DOHH2 (cell line): ENCODE measurements around the gene SEMA5A.

Experiments
- H3F3A ChIP-seq: fragments of 200-600 bp; sonication (generic), shearing (Covaris generic); 2 replicates; pipeline ENCODE4 v1.6.0; 2016; ENCODE audit warnings: antibody characterized with exemption, mild to moderate bottlenecking; ENCODE audit not compliant: control insufficient read depth, insufficient read depth
- H3K27ac ChIP-seq: fragments of 200-600 bp; sonication (generic); 2 replicates; pipeline ENCODE4 v1.5.1; 2014; ENCODE audit warnings: low read depth, mild to moderate bottlenecking, low read length, moderate library complexity
- H3K27me3 ChIP-seq: fragments of 200-600 bp; sonication (generic); 2 replicates; pipeline ENCODE4 v1.6.1; 2014; ENCODE audit warnings: mild to moderate bottlenecking, low read length, mixed read lengths; ENCODE audit not compliant: control insufficient read depth
- H3K36me3 ChIP-seq: fragments of 200-600 bp; sonication (generic); 2 replicates; pipeline ENCODE4 v1.6.1; 2014; ENCODE audit warnings: mild to moderate bottlenecking, low read length, moderate library complexity, mixed read lengths; ENCODE audit not compliant: control insufficient read depth
- H3K4me1 ChIP-seq: fragments of 200-600 bp; sonication (generic); 2 replicates; pipeline ENCODE4 v1.6.1; 2014; ENCODE audit warnings: mild to moderate bottlenecking, low read length, mixed read lengths; ENCODE audit not compliant: control insufficient read depth
- H3K4me2 ChIP-seq: fragments of 200-600 bp; sonication (generic); 2 replicates; pipeline ENCODE4 v1.6.0; 2014; ENCODE audit warnings: mild to moderate bottlenecking, low read length, moderate library complexity
- H3K4me3 ChIP-seq: fragments of 200-600 bp; sonication (generic); 2 replicates; pipeline ENCODE4 v1.5.1; 2014; ENCODE audit warnings: mild to moderate bottlenecking, low read length, mixed read lengths
- H3K79me2 ChIP-seq: fragments of 200-600 bp; sonication (generic); 2 replicates; pipeline ENCODE4 v1.6.1; 2014; ENCODE audit warnings: mild to moderate bottlenecking, low read length, mixed read lengths; ENCODE audit not compliant: control insufficient read depth
- H3K9me2 ChIP-seq: fragments of 200-600 bp; sonication (generic); replicated peaks from 2 replicates; pipeline ENCODE4 v1.6.1; 2014; ENCODE audit warnings: mild to moderate bottlenecking, low read length, mixed read lengths; ENCODE audit not compliant: control insufficient read depth
- H3K9me3 ChIP-seq: fragments of 200-600 bp; sonication (generic); 2 replicates; pipeline ENCODE4 v1.6.1; 2014; ENCODE audit warnings: antibody characterized with exemption, low read length, mixed read lengths; ENCODE audit not compliant: control insufficient read depth, insufficient read depth
- H4K20me1 ChIP-seq: fragments of 200-600 bp; sonication (generic); 2 replicates; pipeline ENCODE4 v1.6.0; 2014; ENCODE audit warnings: low read depth, mild to moderate bottlenecking, antibody characterized with exemption, low read length, moderate library complexity; ENCODE audit not compliant: control insufficient read depth, insufficient read depth
- CTCF ChIP-seq: fragments of 200-600 bp; sonication (generic); IDR thresholded peaks from one replicate; pipeline ENCODE4 v1.5.1; 2014; ENCODE audit warnings: antibody characterized with exemption, mild to moderate bottlenecking, low read depth, low read length; ENCODE audit not compliant: poor library complexity, severe bottlenecking
- EZH2phosphoT487 ChIP-seq: fragments of 200-600 bp; sonication (generic); IDR thresholded peaks from 2 replicates; pipeline ENCODE4 v1.6.1; 2017; ENCODE audit warnings: borderline replicate concordance, mild to moderate bottlenecking, antibody characterized with exemption, low read length, moderate library complexity, mixed read lengths

SEMA5A gene

GRCh38 chr5:9098990-9099389 lies 446.9 kb downstream of the SEMA5A start:
- no peaks in the 10 kb centered on the region for H3K4me1 ChIP-seq
- H3K4me2 ChIP-seq = no peak overlapping the region
- no peaks in the 10 kb centered on the region for H3F3A ChIP-seq
- H3K36me3 ChIP-seq = no peaks in the 10 kb centered on the region
- no peak for TF ChIP-seq EZH2phosphoT487
- no peak for TF ChIP-seq CTCF
- H3K79me2 ChIP-seq = no peaks in the 10 kb centered on the region
- H3K27ac ChIP-seq = no peak overlapping the region
- H3K27me3 ChIP-seq = no peaks in the 10 kb centered on the region
- no peaks in the 10 kb centered on the region for H3K9me2 ChIP-seq
- no peaks in the 10 kb centered on the region for H4K20me1 ChIP-seq
- no peak overlapping the region for H3K4me3 ChIP-seq
- H3K9me3 ChIP-seq = no peaks in the 10 kb centered on the region

GRCh38 chr5:9094582-9094981 lies 451.3 kb downstream of the SEMA5A start:
- H3K9me2 ChIP-seq = no peaks in the 10 kb centered on the region
- no peak overlapping the region for H3K4me3 ChIP-seq
- H3F3A ChIP-seq = no peaks in the 10 kb centered on the region
- H3K4me2 ChIP-seq = no peak overlapping the region
- TF ChIP-seq EZH2phosphoT487 (no peak), CTCF (no peak)
- H3K36me3 ChIP-seq = no peaks in the 10 kb centered on the region
- no peaks in the 10 kb centered on the region for H3K9me3 ChIP-seq
- no peaks in the 10 kb centered on the region for H3K4me1 ChIP-seq
- H3K27me3 ChIP-seq = no peaks in the 10 kb centered on the region
- H4K20me1 ChIP-seq = no peaks in the 10 kb centered on the region
- H3K79me2 ChIP-seq = no peaks in the 10 kb centered on the region
- no peak overlapping the region for H3K27ac ChIP-seq

- no peak overlapping the region for H3K4me2 ChIP-seq
- H3K4me3 ChIP-seq = no peak overlapping the region
- no peaks in the 10 kb centered on the region for H3K79me2 ChIP-seq
- H3K9me2 ChIP-seq = no peaks in the 10 kb centered on the region
- H3K9me3 ChIP-seq = no peaks in the 10 kb centered on the region
- H3F3A ChIP-seq = no peaks in the 10 kb centered on the region
- H3K4me1 ChIP-seq = no peaks in the 10 kb centered on the region
- H4K20me1 ChIP-seq = no peaks in the 10 kb centered on the region
- H3K36me3 ChIP-seq = no peaks in the 10 kb centered on the region
- H3K27ac ChIP-seq = no peak overlapping the region
- no peaks in the 10 kb centered on the region for H3K27me3 ChIP-seq
- TF ChIP-seq EZH2phosphoT487 = no peak
- no peak for TF ChIP-seq CTCF
These were observed 453.8 kb downstream of the SEMA5A start for GRCh38 chr5:9091896-9092662.
